ENCODE data around the gene S1PR2.

DNA sequence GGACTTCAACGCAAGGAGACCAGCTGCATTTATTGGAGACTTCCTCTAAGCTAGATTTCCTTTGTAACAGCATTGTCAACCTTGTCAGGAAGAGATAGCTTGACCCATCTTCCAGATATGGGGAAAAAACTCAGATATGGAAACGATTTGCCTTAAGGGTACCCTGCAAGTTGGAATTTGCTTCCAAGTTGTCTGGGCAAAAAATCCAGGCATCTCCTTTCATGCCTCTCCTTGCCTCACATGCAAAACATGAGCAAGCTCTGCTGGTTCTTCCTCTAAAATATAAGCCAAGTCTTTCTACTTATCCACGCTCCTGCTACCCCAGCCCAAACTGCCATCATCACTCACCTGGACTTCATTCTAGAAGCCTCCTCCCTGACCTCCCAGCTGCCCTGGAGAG, 30.0 kb downstream of the S1PR2 start:
- TF ChIP-seq, protein P1, sequence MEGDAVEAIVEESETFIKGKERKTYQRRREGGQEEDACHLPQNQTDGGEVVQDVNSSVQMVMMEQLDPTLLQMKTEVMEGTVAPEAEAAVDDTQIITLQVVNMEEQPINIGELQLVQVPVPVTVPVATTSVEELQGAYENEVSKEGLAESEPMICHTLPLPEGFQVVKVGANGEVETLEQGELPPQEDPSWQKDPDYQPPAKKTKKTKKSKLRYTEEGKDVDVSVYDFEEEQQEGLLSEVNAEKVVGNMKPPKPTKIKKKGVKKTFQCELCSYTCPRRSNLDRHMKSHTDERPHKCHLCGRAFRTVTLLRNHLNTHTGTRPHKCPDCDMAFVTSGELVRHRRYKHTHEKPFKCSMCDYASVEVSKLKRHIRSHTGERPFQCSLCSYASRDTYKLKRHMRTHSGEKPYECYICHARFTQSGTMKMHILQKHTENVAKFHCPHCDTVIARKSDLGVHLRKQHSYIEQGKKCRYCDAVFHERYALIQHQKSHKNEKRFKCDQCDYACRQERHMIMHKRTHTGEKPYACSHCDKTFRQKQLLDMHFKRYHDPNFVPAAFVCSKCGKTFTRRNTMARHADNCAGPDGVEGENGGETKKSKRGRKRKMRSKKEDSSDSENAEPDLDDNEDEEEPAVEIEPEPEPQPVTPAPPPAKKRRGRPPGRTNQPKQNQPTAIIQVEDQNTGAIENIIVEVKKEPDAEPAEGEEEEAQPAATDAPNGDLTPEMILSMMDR (IDR thresholded peaks at IDR 0.05) = no peak
- TF ChIP-seq POLR2A (IDR thresholded peaks at IDR 0.05) = no peak

Data from ovary (tissue), 3 donors.